GM21723 (cell line): ENCODE results near the gene SORL1.
"Not testable (repeated sequence)": the region's sequence is repeated elsewhere in the genome, so short reads cannot be mapped to it uniquely, and the experiment has no call there.

Experiments
- ATAC-seq: cut with Tn5 transposase; IDR thresholded peaks from one replicate; pipeline ENCODE4 v1.9.1; 2021; ENCODE audit warnings: mild to moderate bottlenecking, moderate library complexity; ENCODE audit not compliant: unreplicated experiment

Gene SORL1

GRCh38 chr11:121611242-121611641 is 159.1 kb downstream of the SORL1 start:
- ATAC-seq, result no peak

GRCh38 chr11:121613724-121614123 is 161.6 kb downstream of the SORL1 start:
- ATAC-seq, result no peak

DNA sequence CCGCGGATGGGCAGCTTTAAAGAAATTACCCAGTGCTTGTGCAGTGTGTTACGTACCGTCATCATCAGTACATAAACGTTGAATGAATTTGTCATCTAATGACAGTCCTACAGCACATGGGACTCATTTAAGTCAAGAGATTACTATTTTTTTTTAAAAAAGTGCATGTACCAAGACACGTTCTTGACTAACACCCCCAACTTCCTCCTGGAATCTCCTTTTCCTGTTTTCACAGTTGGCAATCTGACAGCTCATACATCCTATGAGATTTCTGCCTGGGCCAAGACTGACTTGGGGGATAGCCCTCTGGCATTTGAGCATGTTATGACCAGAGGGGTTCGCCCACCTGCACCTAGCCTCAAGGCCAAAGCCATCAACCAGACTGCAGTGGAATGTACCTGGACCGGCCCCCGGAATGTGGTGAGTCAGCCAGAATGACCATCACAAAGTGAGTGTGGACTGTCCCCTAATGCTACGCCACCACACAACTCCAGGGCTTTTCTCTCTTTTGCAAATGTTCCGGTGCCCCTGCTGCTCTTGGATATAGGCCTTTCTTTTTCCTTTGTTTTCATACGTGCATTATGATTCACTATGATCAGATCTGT is 162.6 kb downstream of the SORL1 start:
- ATAC-seq, result no peak

DNA sequence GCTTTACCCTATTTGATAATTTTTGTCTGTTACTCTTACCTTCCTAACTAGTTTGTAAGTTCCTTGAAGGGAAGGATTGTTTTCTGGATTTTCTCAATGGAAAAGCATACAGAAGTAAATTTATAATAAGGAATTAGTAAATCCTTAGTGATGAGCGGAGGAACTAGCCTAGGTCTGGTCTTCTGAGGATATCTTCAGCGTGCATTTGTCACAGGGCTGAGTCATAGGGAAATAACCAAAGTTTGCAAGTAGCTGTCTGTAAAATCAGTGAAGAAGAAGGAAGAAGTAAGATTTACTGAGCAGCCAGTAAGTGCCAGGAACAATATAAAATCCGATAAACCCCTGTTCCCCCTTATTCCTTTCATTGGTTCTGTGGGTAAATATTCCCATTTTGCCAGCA is 163.4 kb downstream of the SORL1 start:
- ATAC-seq, result no peak

GRCh38 chr11:121618516-121618915 is 166.4 kb downstream of the SORL1 start:
- no peak for ATAC-seq

- no peak for ATAC-seq
Observed at GRCh38 chr11:121625777-121626506, 173.8 kb downstream of the SORL1 start.

GRCh38 chr11:121626507-121626875 is 174.4 kb downstream of the SORL1 start:
- ATAC-seq, result no peak

DNA sequence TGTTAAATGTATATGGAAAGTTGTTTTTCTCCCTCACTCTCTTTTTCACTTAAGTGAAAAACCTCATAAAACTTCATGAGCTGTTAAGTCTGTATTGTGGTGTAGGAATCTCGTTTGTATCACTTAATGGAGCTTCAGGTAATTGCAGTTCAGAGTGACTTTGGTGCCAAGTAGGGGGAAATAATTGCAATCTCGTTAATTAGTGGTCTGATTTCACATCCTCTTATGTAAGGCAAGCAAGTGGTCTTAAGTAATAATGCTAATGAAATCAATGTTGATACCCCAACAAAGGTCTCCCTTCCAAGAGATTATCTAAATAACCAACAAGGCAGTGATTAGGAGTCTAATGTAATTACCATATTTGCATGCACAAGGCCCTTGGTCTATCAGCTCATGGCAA is 174.9 kb downstream of the SORL1 start:
- no peak for ATAC-seq

- no peak for ATAC-seq
Observed at GRCh38 chr11:121630041-121630440, 177.9 kb downstream of the SORL1 start.

DNA sequence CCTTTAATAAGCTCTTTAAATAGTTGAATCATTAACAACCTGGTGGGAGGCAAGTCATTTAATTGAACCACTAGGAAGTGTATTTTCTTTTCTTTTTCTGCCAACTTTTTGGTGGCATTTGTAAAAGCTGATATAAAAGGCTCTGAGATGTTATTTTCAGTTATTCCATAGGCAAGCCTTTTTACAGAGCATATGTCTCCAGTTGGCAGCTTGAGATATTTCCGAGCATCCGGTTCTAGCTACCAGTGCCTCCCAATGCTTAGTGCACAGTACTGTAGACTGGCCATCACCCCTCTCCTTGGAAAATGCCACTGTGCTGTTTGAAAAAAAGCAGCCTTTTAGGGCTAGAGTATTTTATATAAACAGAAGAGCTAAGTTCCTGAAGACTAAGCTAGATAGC is 179.3 kb downstream of the SORL1 start:
- no peak for ATAC-seq

DNA sequence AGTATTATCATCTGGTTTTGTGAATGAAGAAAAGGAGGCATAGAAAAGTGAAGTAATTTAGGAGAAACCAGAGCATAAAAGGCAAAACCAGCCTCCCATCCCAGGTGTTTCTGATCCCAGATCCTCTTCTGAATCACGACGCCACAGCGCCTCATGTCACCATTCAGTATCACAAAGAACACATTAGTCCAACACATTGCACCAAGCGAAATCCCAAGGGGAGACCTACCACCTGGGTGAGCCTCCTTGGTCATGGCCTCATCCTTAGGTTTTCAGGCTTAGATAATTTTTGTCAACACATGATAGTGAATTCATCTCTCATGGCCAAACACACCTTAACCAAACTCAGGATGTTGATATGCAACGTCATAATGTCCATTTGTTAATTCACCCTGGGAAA is 182.2 kb downstream of the SORL1 start:
- no peak for ATAC-seq

DNA sequence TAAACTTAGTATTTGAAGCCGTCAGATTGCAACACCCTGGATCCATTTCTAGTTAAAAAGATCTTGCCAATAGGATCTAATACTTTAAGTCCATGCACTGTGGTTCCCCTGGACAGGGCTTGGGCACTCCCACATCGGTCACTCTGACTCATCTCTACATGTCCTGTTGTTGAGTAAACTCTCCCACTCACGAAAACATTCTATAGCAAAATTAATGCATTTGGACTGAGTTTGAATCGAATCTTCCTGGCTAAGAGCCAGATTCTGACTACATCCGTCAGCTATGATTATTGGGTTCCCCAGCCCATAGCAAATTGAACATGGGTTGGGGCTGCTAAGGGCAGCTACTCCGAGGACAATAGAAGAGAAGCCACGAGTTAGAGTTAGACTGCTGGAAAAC is 182.8 kb downstream of the SORL1 start:
- ATAC-seq, result no peak

- no peak for ATAC-seq
Observed at GRCh38 chr11:121636081-121636799, 184.1 kb downstream of the SORL1 start.

DNA sequence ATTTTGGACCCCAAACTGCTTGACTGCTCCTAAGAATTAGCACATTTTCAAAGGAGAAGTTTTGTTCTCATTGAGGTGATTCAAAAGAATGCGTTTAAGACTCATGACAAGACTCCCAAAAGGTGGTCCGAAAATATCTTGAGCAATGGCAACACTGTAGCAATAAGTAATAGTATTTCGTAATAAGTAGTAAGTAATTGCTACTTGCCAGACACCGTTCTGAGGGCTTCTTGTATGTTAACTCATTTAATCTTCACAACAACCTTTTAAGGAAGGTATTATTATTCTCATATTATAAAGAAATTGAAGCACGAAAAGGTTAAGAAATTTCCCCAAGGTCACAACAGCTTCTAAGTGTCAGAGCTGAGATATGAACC is 184.7 kb downstream of the SORL1 start:
- ATAC-seq, result no peak

DNA sequence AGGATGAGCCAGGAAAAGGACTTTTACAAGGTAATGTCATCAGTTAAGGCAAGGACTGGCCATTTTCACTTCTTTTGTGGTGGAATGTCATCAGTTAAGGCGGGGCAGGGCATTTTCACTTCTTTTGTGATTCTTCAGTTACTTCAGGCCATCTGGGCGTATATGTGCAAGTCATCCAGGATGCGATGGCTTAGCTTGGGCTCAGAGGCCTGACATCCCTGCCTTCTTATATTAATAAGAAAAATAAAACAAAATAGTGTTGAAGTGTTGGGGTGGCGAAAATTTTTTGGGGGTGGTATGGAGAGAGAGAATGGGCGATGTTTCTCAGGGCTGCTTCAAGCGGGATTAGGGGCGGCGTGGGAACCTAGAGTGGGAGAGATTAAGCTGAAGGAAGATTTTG is 185.5 kb downstream of the SORL1 start:
- not testable (repeated sequence) for ATAC-seq

DNA sequence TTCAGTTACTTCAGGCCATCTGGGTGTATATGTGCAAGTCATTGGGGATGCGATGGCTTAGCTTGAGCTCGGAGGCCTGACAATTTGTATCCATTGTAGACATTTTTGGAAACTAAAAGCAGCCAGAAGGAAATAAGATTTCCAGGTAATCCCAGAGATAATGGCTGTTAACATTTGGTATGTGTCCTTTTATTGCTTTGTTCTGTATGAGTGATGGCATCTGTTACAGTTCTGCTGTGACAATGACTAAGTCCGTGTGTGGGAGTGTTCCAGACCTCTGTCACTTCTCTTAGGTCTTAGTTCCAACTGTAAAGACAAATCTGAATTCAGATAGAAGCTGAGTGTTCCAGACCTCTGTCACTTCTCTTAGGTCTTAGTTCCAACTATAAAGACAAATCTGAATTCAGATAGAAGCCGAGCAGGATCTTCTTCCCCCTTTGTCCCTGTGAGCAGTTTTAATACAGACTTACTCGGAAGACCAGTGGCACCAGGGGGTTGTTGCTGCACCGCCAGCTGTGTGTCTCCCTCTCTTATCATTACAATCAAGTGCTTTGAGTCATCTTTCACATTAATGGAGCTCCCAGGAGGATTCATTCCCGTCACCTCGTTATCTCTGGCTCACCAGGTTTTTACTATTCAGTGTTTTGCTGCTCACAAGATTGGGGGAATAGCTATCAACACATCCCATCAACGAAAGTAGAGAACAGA is 191.5 kb downstream of the SORL1 start:
- no peak for ATAC-seq

- no peak for ATAC-seq
Observed at GRCh38 chr11:121644187-121644512, 192.0 kb downstream of the SORL1 start.

DNA sequence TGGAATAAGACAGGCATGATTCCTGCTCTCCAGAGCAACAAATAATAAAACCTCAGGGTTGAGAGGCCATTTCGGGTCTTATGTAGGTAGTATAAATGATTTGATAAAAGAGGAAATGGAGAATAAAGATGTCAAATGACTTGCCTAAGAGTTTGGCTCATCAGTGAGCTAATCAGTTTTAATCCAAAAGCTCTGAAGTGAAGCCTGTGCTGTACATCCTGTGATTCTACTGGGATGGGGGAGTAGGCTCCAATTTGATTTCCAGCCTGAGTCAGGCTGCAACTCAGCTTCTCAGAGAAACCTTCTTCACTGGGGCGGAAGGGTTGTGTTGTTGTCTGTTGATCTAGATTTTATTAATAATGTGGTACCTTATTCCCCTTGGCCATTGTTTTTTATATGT is 192.9 kb downstream of the SORL1 start:
- no peak for ATAC-seq

GRCh38 chr11:121645596-121645995 is 193.5 kb downstream of the SORL1 start:
- no peak for ATAC-seq

GRCh38 chr11:121648306-121648705 is 196.2 kb downstream of the SORL1 start:
- ATAC-seq, result no peak

DNA sequence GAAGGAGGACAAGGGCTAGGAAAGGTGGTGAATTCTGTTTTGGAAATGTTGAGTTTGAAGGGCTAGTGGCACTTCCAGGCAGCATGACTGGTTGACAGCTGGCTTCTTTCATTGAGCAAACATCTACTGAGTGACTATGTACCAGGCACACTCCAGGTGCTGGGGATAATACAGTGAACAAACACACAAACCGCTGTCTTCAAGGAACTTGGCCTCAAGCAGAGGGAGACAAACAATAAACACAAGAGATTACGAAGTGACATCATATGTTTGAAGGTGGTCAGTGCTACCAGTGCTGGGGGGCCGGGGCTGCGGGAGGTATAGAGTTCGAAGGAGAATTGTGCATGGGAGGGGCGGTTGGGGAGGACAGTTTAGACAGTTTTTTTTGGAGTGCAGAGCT is 197.7 kb downstream of the SORL1 start:
- ATAC-seq, result no peak
